GM13977 (cell line): ENCODE measurements around the gene FAM163A.

Experiments used
- DNase-seq: peaks from one replicate; pipeline ENCODE4 v3.0.0; 2012; ENCODE audit warnings: low spot score
- CTCF ChIP-seq: IDR thresholded peaks from 2 replicates; pipeline ENCODE4 v1.5.1; 2012; ENCODE audit warnings: mild to moderate bottlenecking, control low read depth; ENCODE audit not compliant: insufficient read depth; ENCODE audit errors: extremely low read depth, missing control alignments
- in situ Hi-C: fragments of 300-500 bp; cut with MboI; formaldehyde crosslinking; loops from one replicate; pipeline ENCODE4 v1.12.0; 2022; ENCODE audit warnings: low sequenced_read_pairs, low pct_unique_long_range_greater_than_20kb, mixed read lengths, inconsistent platforms; ENCODE audit not compliant: unreplicated experiment

Gene FAM163A

GRCh38 chr1:179709841-179710329, 33.2 kb upstream of the FAM163A start:
- in situ Hi-C loops, result loop anchor here (10.0 to 25.0 kb wide), 2 partner anchors 95 to 477 kb away; no protein-coding TSS in a partner anchor
- no peak for TF ChIP-seq CTCF
- DNase-seq, result peak; percentile 42

GRCh38 chr1:179714159-179714558, 28.9 kb upstream of the FAM163A start:
- no peak for TF ChIP-seq CTCF
- in situ Hi-C loops, result loop anchor here (10.0 to 25.0 kb wide), 2 partner anchors 91 to 473 kb away; no protein-coding TSS in a partner anchor
- DNase-seq, result no peak

GRCh38 chr1:179714623-179715022, 28.5 kb upstream of the FAM163A start:
- no peak for DNase-seq
- no peak for TF ChIP-seq CTCF
- in situ Hi-C loops, result loop anchor here (10.0 to 25.0 kb wide), 2 partner anchors 90 to 473 kb away; no protein-coding TSS in a partner anchor

GRCh38 chr1:179719272-179719671, 23.8 kb upstream of the FAM163A start:
- DNase-seq, result no peak
- no peak for TF ChIP-seq CTCF
- in situ Hi-C loops, result loop anchor here (10.0 to 25.0 kb wide), 2 partner anchors 86 to 468 kb away; no protein-coding TSS in a partner anchor

GRCh38 chr1:179728271-179728670, 14.8 kb upstream of the FAM163A start:
- in situ Hi-C loops, result no loop called here
- TF ChIP-seq CTCF, result no peak

GRCh38 chr1:179729881-179730280, 13.2 kb upstream of the FAM163A start:
- no peak for DNase-seq
- in situ Hi-C loops, result no loop called here
- TF ChIP-seq CTCF, result no peak

More at GRCh38 chr1:179728271-179728670, 14.8 kb upstream of the FAM163A start:
- DNase-seq, result no peak
